OCI-LY7 (cell line): Measurements from ENCODE around the gene INSR.

Experiments used
- CTCF ChIP-seq: fragments of 200-600 bp; sonication (generic); conservative IDR thresholded peaks from 2 replicates; pipeline ENCODE4 v1.5.1; 2014; ENCODE audit warnings: mild to moderate bottlenecking, antibody characterized with exemption, low read length, moderate library complexity, mixed read lengths
- EZH2phosphoT487 ChIP-seq: fragments of 200-600 bp; sonication (generic); IDR thresholded peaks from 2 replicates; pipeline ENCODE4 v1.6.1; 2018; ENCODE audit warnings: low read depth, borderline replicate concordance, mild to moderate bottlenecking, mixed run types, antibody characterized with exemption, low read length, moderate library complexity, mixed read lengths

GRCh38 chr19:7327802-7328201, 33.6 kb upstream of the INSR start:
- TF ChIP-seq CTCF (no peak), EZH2phosphoT487 (no peak)
